NCI-H2227 (cell line): Measurements from ENCODE around the gene BACH2.
"Not testable (repeated sequence)": the region's sequence is repeated elsewhere in the genome, so short reads cannot be mapped to it uniquely, and the experiment has no call there.

Source experiments
- DNase-seq: peaks from one replicate; lab custom pipeline; 2025; ENCODE audit not compliant: unreplicated experiment; lab: John Stamatoyannopoulos, UW

BACH2 gene

DNA sequence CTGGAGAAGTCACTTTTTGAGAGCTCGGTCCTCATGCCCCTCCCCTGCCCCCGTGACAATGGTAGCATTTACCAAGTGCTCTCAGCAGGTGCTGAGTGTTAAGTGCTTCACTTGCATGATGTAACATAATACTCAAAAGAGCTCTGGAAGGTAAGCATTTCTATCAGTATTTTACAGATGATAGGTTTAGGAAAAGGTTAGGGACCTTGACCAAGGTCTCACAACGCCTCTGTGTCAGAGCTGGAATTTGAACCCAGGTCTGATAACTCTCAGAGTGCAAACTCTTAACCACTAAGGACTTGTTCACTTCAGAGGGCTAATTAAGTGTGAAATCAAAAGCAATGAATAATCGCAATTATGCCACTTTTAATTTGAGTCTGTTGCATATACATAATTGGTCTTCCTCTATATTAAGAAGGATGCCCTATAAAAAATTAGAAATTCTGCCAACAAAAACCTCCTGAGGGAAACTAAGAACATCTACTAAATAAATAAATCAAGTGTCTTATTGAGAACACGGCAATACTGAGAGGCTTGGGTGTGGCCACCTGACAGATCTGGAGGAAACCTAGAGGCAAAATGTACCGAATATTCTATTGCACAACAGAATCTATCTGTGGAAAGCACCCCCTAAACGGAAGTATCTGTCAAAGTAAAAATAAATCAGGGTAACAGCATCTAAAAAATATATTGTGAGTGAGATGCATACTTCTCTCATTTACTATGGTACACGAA, 109.8 kb downstream of the BACH2 start:
- no peak for DNase-seq

DNA sequence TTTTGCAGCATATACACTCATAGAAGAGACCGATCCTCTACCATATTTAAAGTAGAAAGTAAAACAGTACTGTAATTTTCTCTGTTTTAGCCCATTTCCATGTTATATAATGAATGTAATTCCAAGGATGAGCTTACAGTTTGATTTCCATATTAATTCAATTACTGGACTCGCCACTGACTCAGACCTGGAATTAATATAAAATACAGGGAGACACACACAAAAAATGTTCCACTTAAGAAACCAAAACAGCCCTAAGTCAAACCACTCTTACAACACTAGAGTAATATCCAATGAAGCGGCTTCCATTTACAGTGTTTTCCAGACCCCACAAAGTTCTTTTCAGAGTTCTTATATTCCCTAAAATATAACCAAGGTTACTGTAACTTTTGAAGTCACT, 110.6 kb downstream of the BACH2 start:
- no peak for DNase-seq

DNA sequence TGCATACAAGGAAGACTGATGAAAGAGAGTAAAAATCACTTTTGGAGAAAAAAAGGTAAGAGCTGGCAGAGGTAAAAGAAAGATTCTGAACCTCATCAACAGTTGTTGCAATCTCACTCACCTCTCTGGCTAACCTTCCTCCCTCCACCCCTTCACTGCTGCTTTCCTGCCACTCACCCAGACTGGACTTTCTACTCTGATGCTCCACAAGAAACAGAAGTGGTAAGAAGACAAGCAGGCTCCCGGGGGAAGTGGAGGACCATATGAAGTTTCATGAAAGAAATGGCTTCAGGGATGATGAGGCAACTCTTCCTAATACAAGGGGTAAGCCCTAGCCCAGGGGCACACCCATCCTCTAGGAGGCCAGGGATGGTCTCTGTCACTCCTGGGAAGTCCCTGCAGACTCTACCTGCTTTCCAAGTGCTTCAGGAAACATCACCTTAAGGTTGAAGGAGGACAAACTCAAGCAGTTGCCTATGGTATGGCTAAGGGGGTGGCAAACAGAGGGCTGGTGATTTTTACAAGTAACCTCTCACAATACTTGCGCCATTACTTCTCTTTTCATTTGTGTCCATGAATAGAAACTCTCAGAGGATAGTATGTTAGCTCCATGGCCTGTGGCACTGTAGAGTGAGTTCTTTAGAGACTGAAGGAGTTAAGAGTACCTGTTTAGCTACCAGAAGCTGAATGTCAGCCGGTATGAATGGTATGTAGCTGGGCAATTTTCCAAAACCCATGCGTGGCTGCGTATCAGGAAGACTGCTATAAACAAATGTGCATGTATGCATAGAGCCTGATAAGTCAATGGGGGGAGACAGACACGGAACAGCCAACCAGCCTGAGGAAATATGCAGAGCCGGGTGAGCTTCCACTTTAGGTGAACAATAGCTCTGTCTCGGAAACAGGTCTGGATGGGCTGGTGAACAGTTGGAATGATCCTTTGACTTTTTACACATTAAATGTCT, 112.0 kb downstream of the BACH2 start:
- DNase-seq: no peak

DNA sequence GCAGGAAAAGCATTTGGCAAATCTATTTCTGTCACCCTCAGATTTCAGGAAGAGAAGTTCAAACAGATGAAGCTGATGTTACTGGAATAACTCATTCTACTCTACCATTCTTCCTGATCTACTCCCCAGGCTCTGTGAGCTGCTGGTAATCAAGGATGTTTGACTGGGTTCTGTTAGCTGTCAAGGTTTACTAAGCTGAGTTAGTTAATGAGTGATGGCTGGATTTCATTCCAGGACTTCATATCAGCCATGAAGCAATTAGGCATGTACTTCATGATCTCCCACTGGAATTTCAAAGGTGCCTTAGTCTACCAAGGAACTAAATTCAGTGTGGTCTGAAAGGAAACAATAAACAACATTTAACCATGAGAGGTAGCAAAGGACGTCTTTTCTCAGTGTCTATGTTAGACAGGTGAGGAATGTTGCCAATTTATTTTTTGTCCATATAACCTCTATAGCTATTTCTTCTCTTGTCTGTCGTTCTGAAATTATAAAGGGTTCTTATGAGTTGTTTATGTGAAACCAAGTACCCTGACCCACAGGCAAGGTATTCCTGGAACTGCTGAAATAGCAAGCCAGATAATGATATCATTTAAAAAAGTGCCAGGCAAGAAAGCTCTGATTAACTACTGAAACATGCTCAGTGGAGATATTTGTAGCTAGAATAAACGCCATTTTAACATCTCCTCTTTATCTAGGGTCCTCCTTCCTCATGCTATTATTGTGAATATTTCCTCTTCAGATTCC, 112.9 kb downstream of the BACH2 start:
- DNase-seq: no peak

DNA sequence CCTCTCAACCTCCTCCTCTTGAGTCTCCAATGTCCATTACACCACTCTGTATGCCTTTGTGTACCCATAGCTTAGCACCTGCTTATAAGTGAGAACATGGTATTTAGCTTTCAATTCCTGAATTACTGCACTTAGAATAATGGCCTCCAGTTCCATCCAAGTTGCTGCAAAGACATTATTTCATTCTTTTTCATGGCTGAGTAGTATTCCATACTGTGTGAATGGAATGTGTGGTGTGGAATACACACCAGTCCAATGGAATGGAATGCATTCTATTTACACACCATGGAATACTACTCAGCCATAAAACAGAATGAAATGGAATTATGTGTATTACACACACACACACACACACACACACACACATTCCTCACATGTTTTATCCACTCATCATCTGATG, 116.1 kb downstream of the BACH2 start:
- DNase-seq: no peak

DNA sequence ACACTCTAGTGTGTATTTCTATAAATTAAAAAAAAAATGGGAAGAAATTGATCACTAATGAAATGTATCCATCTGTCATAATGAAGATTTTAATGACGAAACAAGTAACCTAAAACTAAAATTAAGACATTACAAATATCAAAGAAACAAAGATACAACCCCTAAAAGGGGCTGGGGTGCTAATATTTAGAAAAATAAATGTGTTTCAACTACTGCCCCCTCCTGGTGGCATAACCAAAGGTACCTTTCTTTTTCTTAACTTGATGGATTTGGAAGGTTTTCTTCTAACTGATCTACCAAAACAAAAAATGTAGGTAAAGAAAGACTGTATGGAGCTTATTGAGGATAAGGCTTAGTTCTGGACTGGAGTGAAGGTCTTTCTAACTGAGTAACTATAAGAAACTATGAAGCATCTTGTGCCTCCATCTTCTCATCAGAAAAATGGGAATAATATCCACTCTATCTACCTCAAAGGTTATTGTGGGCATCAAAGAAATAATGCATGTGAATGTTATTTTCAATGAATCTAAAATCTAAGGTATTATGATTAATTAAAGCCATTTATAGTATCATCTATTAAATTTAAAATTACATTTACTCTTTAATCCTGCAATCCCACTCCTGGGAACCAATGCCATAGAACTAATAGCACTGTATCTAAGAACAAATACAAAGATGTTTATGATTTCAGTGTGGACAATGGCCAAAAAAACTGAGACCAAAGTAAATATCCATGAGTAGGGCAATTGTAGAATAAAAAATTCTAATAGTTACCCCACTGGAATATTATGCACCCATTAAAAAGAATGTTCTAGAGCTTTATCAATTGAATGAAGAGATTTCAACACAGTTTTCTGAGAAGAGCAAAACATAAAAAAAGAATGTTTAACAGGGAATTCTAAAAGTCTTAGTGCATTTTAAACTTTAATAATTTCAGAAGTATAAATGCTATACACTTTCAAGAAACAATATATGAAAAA, 117.2 kb downstream of the BACH2 start:
- no peak for DNase-seq

DNA sequence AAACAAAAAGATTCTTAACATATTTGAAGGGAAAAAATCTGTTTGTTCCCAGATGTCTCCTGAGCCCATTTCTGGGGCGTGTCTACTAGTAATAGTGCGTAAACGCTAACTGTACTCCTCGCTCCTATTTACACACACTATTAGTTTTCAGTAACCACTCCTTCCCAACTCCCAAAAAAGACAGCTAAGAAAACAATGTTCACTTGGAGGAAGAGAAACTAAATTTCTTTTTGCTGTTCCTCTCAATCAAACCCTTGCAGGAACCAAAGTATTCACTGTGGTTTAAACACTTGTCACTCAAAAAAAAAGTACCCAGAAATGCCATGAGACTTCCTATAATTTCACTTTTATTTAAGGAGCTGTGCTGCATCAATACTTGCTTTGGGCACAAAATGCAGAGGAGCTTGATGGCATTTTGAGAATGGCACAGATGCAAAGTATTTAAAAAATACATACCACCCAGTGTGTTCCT, 118.2 kb downstream of the BACH2 start:
- DNase-seq: no peak

DNA sequence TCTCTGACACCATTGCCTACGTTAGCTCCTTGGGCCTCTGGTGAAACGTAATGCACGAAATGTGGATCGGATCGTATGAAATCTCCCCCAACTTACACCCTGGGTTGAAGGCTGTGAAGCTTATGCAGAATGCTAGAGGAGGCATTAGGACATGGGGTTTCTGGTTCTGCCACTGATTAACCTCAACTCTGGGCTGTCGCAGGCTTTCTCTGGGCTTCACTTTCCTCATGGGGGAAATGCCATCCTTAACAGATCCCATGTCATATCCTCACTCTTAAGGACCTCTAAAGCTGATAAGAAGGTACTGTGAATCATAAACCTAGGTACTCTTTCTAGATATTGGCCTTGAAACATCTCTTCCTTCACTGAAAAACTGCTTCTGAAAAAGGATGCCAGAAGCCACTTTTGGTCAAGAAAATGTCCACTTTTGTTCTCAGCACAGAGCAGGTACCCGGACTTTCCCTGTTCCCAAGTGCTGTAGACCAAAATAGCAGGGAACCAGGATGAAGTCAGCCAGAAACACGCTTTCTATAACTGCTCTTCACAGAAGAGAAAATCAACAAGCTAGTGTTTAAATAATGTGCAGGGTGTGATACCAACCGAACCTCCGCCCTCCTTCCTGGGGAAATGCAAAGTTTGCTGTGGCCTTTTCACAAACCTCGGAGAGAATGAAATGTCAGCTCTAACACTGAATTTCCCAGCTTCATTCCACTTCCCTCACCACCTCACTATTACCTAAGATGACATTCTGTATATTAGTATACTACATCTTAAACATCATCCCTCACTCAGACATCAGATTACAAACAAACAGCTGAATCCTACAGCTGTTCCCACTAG, 118.9 kb downstream of the BACH2 start:
- DNase-seq: no peak

DNA sequence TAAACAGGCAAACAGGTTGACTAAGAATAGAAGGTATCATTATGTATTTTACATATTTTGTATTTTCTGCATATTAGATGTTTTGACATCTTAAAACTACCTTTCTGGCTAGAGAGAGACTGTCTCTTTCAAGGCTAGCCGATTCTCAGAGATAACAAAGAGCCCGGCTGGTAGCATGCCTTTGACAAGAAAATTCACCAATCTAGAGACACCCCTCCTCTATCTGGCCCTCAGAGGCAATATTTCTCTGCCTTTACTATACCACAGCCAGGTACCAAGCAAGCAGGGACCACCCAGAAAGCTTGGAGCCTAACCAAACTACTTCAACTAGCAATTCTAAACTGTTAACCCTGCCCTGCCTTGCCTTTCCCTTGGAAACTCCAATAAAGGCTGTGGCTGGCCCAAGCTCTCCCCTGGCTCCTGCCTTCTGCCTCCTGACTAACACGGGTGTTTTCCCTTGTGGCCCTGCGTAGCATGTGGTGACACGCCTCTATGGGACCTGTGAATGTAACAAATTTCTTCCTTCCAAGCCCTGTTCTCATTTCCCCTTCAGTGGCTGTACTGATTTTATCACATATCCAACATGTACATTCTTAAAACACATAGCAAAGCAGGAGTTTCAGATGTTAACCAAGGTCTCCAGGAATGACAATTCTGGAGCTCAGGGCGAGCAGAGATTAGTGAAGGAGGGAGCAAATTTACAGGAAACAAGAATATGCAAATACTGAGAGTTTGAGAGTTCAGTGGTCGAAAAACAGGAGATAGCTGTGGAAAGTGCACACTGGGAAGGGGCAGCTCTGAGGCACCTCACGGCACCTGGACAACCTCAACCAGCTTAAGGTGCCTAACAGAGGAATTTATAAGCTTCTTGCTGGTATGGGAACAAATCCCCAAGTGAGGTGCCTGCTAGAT, 120.8 kb downstream of the BACH2 start:
- no peak for DNase-seq

DNA sequence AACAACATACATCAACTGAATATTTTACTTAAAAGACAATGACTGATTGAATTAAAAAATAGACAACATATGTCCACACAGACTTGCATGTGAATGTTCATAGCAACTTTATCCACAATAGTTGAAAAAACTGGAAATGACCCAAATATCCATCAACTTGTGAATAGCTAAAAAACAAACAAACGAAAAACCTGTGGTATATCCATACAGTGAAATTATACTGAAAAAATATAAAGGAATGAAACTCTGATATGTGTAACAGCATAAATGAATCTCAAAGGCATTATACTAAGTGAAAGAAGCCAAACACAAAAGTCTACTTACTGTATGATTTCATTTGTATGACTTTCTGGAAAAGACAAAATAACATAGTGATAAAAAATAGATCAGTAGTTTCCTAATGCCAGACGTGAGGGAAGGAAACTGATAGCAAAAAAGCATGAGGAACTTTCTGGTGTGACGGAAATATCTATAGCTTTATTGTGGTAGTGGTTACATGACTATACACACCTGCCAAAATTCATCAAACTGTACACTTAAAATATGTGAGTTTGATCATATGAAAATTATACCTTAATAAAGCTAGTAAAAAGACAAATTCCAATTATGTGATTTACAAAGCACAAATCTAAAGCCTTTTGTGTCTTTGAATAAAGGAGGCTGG, 123.2 kb downstream of the BACH2 start:
- DNase-seq: no peak

DNA sequence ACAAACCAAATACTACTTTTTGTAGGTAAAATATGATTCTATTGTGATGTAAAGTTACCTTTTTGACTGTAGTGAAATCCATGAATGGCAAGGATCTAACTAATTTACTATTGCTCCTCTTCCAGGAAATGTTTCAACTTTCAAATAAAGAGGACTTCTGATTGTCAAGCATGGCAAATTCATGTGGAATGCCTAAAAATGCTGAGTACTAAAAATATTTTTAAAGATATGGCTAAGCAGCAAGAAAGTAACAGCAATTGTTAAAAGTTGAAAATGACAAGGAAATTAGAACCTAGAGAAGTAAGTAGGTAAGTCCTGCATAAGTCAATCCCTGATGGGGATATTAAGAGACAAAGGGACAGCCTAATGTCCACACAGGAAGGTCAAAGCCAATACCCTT, 126.0 kb downstream of the BACH2 start:
- no peak for DNase-seq

DNA sequence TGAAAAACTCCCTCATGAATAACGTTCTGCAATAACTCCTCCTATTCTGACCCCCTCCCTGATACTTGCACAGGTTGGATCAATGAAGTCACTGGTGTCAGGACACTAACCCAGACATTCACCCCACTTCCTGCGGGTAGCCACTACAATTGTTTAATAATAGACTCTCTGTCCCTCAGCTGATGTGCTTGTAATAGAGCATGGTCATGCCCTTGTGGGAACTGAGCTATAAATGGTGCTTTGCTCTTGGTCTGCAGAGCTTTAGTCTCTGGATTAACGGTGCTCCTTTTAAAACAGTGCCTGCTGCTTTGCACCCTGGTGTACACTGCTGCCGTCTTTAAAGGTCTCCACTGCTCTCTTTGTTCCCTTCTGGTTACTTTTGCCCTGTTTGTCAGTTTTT, 127.3 kb downstream of the BACH2 start:
- DNase-seq: no peak

DNA sequence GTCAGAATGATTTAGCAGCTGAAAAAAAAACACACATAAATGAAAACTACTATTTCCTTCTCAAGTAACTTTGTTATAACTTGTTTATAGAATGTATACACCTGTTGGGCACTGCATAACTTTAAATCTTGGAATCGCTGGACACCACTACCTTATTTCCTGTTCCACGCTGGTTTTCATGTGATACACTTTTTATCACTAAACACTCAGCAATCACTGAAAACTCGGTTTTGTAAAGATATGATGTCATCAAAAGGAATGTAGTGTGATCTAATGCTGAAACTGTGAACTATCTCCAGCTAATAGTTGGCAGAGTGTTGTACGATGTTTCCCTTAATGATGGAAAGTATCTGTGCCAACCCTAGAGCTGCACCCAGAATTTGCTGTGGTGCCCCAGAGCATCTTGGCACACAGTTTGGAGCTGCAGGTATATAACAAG, 127.9 kb downstream of the BACH2 start:
- DNase-seq: no peak

DNA sequence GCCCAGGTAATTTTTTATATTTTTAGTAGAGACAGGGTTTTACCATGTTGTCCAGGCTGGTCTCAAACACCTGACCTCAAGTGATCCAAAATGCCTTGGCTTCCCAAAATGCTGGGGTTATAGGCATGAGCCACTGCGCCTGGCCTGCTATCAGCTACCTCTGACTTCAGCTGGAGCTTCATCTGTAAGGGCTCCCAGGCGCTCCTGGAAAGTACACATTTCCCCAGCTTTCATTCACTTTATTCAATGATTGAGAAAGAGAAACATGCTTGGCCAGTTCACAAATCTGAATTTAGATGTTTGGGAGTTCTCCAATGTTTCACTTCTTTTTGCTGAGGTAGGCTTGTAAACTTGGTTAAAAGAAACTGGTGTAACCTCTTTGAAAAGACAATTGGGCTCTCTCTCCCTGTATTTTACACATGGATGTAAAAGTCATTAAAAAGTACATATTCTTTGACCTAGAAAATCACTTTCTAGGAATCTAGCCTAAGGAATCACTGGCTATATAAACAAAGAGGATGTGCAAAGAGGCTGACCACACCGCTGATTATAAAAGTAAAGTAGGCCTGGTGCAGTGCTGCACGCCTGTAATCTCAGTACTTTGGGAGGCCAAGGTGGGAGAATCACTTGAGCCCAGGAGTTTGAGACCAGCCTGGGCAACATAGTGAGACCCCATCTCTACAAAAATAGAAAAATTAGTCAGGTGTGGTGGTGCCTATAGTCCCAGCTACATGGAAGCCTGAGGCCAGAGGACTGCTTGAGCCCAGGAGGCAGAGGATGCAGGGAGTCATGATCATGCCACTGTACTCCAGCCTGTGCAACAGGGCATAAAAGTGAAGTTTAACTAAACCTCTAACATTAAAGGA, 128.9 kb downstream of the BACH2 start:
- no peak for DNase-seq

DNA sequence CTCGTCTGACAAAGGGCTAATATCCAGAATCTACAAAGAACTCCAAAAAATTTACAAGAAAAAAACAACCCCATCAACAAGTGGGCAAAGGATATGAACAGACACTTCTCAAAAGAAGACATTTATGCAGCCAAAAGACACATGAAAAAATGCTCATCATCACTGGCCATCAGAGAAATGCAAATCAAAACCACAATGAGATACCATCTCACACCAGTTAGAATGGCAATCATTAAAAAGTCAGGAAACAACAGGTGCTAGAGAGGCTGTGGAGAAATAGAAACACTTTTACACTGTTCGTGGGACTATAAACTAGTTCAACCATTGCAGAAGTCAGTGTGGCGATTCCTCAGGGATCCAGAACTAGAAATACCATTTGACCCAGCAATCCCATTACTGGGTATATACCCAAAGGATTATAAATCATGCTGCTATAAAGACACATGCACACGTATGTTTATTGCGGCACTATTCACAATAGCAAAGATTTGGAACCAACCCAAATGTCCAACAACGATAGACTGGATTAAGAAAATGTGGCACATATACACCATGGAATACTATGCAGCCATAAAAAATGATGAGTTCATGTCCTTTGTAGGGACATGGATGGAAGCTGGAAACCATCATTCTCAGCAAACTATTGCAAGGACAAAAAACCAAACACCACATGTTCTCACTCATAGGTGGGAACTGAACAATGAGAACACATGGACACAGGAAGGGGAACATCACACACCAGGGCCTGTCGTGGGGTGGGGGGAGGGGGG, 130.3 kb downstream of the BACH2 start:
- DNase-seq: not testable (repeated sequence)
